T-helper 2 cell treated with Interferon-gamma antibody and Interleukin-4, amounts not matched to agents 5 μg/mL and 100 μg/mL, for 36 hours (primary cell): Measurements from ENCODE around the gene CDK16.

Experiments used
- DNase-seq: peaks from one replicate; pipeline ENCODE4 v3.0.0; 2021; ENCODE audit warnings: low spot score
- H3K27ac Mint-ChIP-seq: one replicate; pipeline ENCODE4 v1.8.0; 2021; ENCODE audit warnings: mild to moderate bottlenecking, mixed read lengths
- H3K27me3 Mint-ChIP-seq: one replicate; pipeline ENCODE4 v1.8.0; 2021; ENCODE audit warnings: low read depth, mixed read lengths
- H3K36me3 Mint-ChIP-seq: one replicate; pipeline ENCODE4 v1.8.0; 2021; ENCODE audit warnings: low read depth, mixed read lengths
- H3K4me1 Mint-ChIP-seq: one replicate; pipeline ENCODE4 v1.8.0; 2021; ENCODE audit warnings: low read depth, mixed read lengths
- H3K4me3 Mint-ChIP-seq: one replicate; pipeline ENCODE4 v1.8.0; 2022; ENCODE audit warnings: mild to moderate bottlenecking, moderate library complexity, mixed read lengths
- H3K9me3 Mint-ChIP-seq: one replicate; pipeline ENCODE4 v1.8.0; 2021; ENCODE audit warnings: mixed read lengths

Gene CDK16

GRCh38 chrX:47232803-47233332 lies 14.4 kb downstream of the CDK16 start, which contains the start of gene USP11:
Gene USP11, plus strand, starts transcription at chrX:47233009. Its CDS starts 35 bp downstream, at chrX:47233044.
- Mint-ChIP-seq H3K9me3 (no peaks in the 10 kb centered on the region), H3K27ac (peak within 1 kb of the TSS; percentile 100), H3K4me3 (peak within 1 kb of the TSS; percentile 96), H3K4me1 (peaks cover 9% of the 10 kb centered on the region), H3K36me3 (peaks cover 23% of the 10 kb centered on the region), H3K27me3 (no peaks in the 10 kb centered on the region)
- DNase-seq, result no peak

GRCh38 chrX:47233333-47234113 lies 15.0 kb downstream of the CDK16 start:
- H3K36me3 Mint-ChIP-seq, result peaks cover 19% of the 10 kb centered on the region
- H3K27ac Mint-ChIP-seq, result peak overlapping the region; percentile 100
- peak overlapping the region; percentile 96 for H3K4me3 Mint-ChIP-seq
- H3K27me3 Mint-ChIP-seq, result no peaks in the 10 kb centered on the region
- H3K9me3 Mint-ChIP-seq, result no peaks in the 10 kb centered on the region
- H3K4me1 Mint-ChIP-seq, result peaks cover 9% of the 10 kb centered on the region
- DNase-seq, result peak; percentile 92

- Mint-ChIP-seq H3K4me1 (peaks cover 9% of the 10 kb centered on the region), H3K27ac (peak overlapping the region; percentile 84), H3K36me3 (peaks cover 12% of the 10 kb centered on the region), H3K4me3 (peak overlapping the region; percentile 96), H3K9me3 (no peaks in the 10 kb centered on the region), H3K27me3 (no peaks in the 10 kb centered on the region)
- no peak for DNase-seq
Observed at GRCh38 chrX:47234583-47234982, 16.1 kb downstream of the CDK16 start.

- DNase-seq, result no peak
- H3K36me3 Mint-ChIP-seq, result peaks cover 12% of the 10 kb centered on the region
- H3K27me3 Mint-ChIP-seq, result no peaks in the 10 kb centered on the region
- H3K4me1 Mint-ChIP-seq, result peaks cover 7% of the 10 kb centered on the region
- peak overlapping the region; percentile 27 for H3K4me3 Mint-ChIP-seq
- no peak overlapping the region for H3K27ac Mint-ChIP-seq
- H3K9me3 Mint-ChIP-seq, result no peaks in the 10 kb centered on the region
Observed at GRCh38 chrX:47235691-47236103, 17.2 kb downstream of the CDK16 start.

GRCh38 chrX:47239199-47239598 lies 20.7 kb downstream of the CDK16 start:
- no peaks in the 10 kb centered on the region for H3K9me3 Mint-ChIP-seq
- peaks cover 12% of the 10 kb centered on the region for H3K36me3 Mint-ChIP-seq
- no peak overlapping the region for H3K27ac Mint-ChIP-seq
- H3K4me1 Mint-ChIP-seq, result peaks cover 7% of the 10 kb centered on the region
- no peaks in the 10 kb centered on the region for H3K27me3 Mint-ChIP-seq
- H3K4me3 Mint-ChIP-seq, result no peak overlapping the region
- no peak for DNase-seq

GRCh38 chrX:47239898-47240545 lies 21.5 kb downstream of the CDK16 start:
- no peaks in the 10 kb centered on the region for H3K9me3 Mint-ChIP-seq
- no peak overlapping the region for H3K27ac Mint-ChIP-seq
- H3K36me3 Mint-ChIP-seq, result peaks cover 12% of the 10 kb centered on the region
- peaks cover 7% of the 10 kb centered on the region for H3K4me1 Mint-ChIP-seq
- DNase-seq, result no peak
- H3K4me3 Mint-ChIP-seq, result no peak overlapping the region
- H3K27me3 Mint-ChIP-seq, result no peaks in the 10 kb centered on the region

- no peaks in the 10 kb centered on the region for H3K27me3 Mint-ChIP-seq
- no peak overlapping the region for H3K27ac Mint-ChIP-seq
- peaks cover 2% of the 10 kb centered on the region for H3K4me1 Mint-ChIP-seq
- H3K9me3 Mint-ChIP-seq, result no peaks in the 10 kb centered on the region
- H3K36me3 Mint-ChIP-seq, result peaks cover 9% of the 10 kb centered on the region
- H3K4me3 Mint-ChIP-seq, result no peak overlapping the region
- no peak for DNase-seq
Observed at GRCh38 chrX:47240619-47241018, 22.1 kb downstream of the CDK16 start.

GRCh38 chrX:47241201-47242011 lies 22.9 kb downstream of the CDK16 start:
- Mint-ChIP-seq H3K4me1 (no peaks in the 10 kb centered on the region), H3K36me3 (peaks cover 15% of the 10 kb centered on the region), H3K27me3 (no peaks in the 10 kb centered on the region), H3K4me3 (no peak overlapping the region), H3K27ac (peak overlapping the region; percentile 45), H3K9me3 (no peaks in the 10 kb centered on the region)
- DNase-seq, result no peak

- Mint-ChIP-seq H3K27ac (no peak overlapping the region), H3K4me1 (no peaks in the 10 kb centered on the region), H3K9me3 (no peaks in the 10 kb centered on the region), H3K4me3 (no peak overlapping the region), H3K27me3 (no peaks in the 10 kb centered on the region), H3K36me3 (peaks cover 15% of the 10 kb centered on the region)
- DNase-seq, result no peak
Observed at GRCh38 chrX:47242321-47242720, 23.8 kb downstream of the CDK16 start.

GRCh38 chrX:47243351-47243750 lies 24.9 kb downstream of the CDK16 start:
- no peaks in the 10 kb centered on the region for H3K4me1 Mint-ChIP-seq
- no peaks in the 10 kb centered on the region for H3K27me3 Mint-ChIP-seq
- no peak overlapping the region for H3K4me3 Mint-ChIP-seq
- no peak for DNase-seq
- no peak overlapping the region for H3K27ac Mint-ChIP-seq
- H3K36me3 Mint-ChIP-seq, result peaks cover 15% of the 10 kb centered on the region
- H3K9me3 Mint-ChIP-seq, result no peaks in the 10 kb centered on the region

- no peaks in the 10 kb centered on the region for H3K9me3 Mint-ChIP-seq
- H3K27me3 Mint-ChIP-seq, result no peaks in the 10 kb centered on the region
- H3K4me1 Mint-ChIP-seq, result peaks cover 2% of the 10 kb centered on the region
- DNase-seq, result no peak
- H3K4me3 Mint-ChIP-seq, result no peak overlapping the region
- no peak overlapping the region for H3K27ac Mint-ChIP-seq
- peaks cover 15% of the 10 kb centered on the region for H3K36me3 Mint-ChIP-seq
Observed at GRCh38 chrX:47244676-47245075, 26.2 kb downstream of the CDK16 start.

GRCh38 chrX:47245156-47245555 lies 26.7 kb downstream of the CDK16 start:
- Mint-ChIP-seq H3K9me3 (no peaks in the 10 kb centered on the region), H3K4me1 (peaks cover 4% of the 10 kb centered on the region), H3K36me3 (peaks cover 15% of the 10 kb centered on the region), H3K4me3 (no peak overlapping the region), H3K27me3 (no peaks in the 10 kb centered on the region), H3K27ac (no peak overlapping the region)
- no peak for DNase-seq

GRCh38 chrX:47247206-47247998 lies 28.9 kb downstream of the CDK16 start:
- H3K36me3 Mint-ChIP-seq, result peaks cover 5% of the 10 kb centered on the region
- H3K4me3 Mint-ChIP-seq, result no peak overlapping the region
- H3K9me3 Mint-ChIP-seq, result no peaks in the 10 kb centered on the region
- no peaks in the 10 kb centered on the region for H3K27me3 Mint-ChIP-seq
- H3K4me1 Mint-ChIP-seq, result peaks cover 4% of the 10 kb centered on the region
- no peak overlapping the region for H3K27ac Mint-ChIP-seq
- peak; percentile 53 for DNase-seq
